Measurements from ENCODE around the gene SH2D7.
A peak's percentile ranks its signal among the peaks of the same experiment; 100 is the strongest.
"Not testable (repeated sequence)": the region's sequence is repeated elsewhere in the genome, so short reads cannot be mapped to it uniquely, and the experiment has no call there.

Gene SH2D7

DNA sequence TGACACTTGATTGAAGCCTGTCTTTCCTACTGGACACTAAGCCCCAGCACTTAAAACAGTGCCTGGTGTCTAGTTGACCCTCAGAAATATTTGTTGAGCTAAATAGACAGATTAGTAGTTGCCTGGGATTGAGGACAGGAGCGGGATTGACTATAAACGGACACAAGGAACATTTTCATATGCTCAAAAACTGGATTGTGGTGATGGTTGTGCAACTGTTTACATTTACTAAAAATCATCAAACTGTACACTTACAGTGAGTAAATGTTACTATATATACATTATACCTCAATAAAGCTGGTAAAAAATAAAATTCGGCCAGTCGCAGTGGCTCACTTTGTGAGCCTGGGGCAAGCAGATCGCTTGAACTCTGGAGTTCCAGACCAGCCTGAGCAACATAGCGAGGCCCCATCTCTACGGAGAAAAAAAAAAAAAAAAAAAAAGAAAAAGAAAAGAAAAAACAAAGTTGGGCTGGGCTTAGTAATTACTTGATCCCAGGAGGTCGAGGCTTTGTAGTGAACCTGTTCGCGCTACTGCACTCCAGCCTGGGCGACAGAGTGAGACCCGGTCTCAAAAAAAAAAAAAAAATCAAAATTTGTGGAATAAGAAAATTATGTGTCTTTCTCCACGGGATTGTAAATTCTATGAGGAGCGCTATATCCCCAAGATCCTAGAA, 56.2 kb downstream of the SH2D7 start:
- H3K4me3 ChIP-seq (ENCODE audit: low read depth, low read length), result peak overlapping the region; percentile 65
- TF ChIP-seq, protein P1, sequence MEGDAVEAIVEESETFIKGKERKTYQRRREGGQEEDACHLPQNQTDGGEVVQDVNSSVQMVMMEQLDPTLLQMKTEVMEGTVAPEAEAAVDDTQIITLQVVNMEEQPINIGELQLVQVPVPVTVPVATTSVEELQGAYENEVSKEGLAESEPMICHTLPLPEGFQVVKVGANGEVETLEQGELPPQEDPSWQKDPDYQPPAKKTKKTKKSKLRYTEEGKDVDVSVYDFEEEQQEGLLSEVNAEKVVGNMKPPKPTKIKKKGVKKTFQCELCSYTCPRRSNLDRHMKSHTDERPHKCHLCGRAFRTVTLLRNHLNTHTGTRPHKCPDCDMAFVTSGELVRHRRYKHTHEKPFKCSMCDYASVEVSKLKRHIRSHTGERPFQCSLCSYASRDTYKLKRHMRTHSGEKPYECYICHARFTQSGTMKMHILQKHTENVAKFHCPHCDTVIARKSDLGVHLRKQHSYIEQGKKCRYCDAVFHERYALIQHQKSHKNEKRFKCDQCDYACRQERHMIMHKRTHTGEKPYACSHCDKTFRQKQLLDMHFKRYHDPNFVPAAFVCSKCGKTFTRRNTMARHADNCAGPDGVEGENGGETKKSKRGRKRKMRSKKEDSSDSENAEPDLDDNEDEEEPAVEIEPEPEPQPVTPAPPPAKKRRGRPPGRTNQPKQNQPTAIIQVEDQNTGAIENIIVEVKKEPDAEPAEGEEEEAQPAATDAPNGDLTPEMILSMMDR (IDR thresholded peaks at IDR 0.05; ENCODE audit: control insufficient read depth, extremely low read depth, insufficient read depth), result no peak
- DNase-seq (ENCODE audit: low read depth), result no peak

DNA sequence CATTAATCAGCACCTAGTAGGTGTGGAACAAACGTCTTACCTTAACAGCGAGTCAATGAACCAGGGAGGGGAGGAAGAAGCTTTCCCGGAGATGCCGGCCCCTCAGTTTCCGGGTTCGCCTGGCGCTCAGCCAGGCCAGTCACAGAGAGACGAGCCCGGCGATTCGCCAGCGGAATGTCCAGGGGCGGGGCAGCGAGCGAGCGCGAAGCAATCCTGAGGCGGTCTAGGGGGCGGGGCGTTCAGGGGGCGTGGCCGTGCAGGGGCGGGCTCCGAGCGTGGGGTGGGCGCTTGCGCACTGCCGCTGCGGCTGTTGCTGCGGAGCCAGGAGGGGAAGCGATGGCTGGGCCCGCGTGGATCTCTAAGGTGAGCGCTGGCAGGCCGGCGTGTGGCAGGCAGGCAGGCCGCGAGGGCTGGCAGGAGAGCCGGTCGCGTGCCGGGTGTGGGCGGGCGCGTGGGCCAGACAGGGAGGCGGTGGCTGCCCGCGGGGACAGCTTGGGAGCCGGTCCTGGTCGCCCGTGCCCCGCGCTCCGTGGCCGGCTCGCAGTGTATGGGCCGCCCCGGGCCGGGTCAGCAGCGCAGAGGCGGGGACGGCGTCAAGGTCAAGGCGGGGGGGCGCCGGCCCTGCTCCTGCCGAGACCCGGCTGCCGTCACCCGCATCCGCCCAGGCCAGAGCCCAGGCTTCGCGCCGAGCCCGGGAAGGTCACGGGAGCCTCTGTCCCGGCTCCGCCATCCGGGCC, 56.9 kb downstream of the SH2D7 start, which contains the start of gene IDH3A:
TSS of gene IDH3A (plus strand) at position 295 of the 737 bp plus-strand sequence. CDS start at position 337, 42 bp downstream.
- TF ChIP-seq, protein P1 (IDR thresholded peaks at IDR 0.05; ENCODE audit: control insufficient read depth, extremely low read depth, insufficient read depth), result no peak
- peak within 1 kb of the TSS; percentile 65 for H3K4me3 ChIP-seq (ENCODE audit: low read depth, low read length)
- DNase-seq (ENCODE audit: low read depth), result peak; percentile 70

DNA sequence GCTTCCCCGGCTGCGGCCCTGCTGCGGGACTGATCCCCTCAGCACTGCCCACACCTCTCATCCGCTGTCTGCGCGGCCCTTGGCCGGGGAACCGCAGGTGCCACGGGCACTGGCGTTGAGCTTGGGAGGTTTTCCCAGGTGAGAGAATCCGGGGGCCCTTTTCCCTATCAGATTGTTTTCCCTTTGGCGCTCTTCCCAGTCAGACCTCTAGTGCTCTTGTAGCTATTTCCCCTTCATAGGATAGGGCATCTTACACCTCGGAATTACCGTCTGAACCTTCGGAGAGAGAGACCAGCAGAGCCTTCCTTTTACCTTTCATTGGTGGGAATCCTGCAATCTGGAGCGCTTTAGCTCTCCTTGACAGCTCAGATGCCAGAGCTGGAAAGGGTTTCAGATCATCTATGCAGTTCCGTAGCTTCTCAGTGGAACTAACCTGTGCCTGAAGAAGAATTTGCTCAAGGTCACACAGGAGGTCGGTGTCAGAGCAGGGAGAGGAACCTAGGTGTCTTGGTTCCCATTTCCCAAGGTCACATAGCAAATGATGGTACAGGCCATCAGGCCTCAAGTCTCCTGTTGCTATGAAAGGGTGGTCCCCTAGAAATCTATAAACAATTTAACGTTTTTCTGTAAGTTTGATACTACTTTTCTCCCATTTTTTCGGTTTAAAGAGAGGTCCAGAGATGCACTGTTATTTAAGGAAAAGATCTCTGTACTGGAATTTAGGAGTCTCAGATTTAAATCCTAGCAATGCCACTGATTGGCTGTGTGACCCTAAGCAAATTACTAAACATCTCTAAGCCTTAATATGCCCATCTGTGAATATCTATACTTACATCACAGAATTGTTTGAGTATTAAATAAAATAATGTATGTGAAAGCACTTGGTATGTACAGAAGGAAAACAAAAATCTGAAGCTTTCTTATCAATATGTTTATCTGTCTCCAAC, 57.7 kb downstream of the SH2D7 start:
- TF ChIP-seq, protein P1 (IDR thresholded peaks at IDR 0.05; ENCODE audit: control insufficient read depth, extremely low read depth, insufficient read depth), result no peak
- peak overlapping the region; percentile 65 for H3K4me3 ChIP-seq (ENCODE audit: low read depth, low read length)
- no peak for DNase-seq (ENCODE audit: low read depth)

DNA sequence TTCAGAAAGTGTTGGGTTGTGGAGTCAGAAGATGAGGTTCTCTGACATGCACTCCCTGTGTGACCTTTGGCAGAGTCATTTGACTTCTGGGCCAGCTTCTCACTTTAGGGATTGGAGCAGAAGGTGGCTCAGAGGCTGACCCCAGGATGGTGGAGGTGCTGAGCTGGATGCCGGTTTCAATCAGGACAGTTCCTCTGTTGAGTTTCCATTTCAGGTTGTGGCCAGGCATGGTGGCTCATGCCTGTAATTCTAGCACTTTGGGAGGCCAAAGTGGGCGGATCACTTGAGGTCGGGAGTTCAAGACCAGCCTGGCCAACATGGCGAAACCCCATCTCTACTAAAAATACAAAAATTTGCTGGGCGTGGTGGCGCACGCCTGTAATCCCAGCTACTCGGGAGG, 58.7 kb downstream of the SH2D7 start:
- not testable (repeated sequence) for DNase-seq (ENCODE audit: low read depth); H3K4me3 ChIP-seq (ENCODE audit: low read depth, low read length)

Measured in LNCaP clone FGC (cell line).